Epithelial cell of proximal tubule (primary cell): ENCODE measurements around the gene CCR1. TPM values are rescaled to one million over a fixed set of nuclear protein-coding genes. Genes with fewer than 3 reads are reported as not detected.

Experiments
- DNase-seq: peaks from one replicate; pipeline ENCODE4 v3.0.0-alpha.2; 2011; ENCODE audit warnings: low read depth
- H3K4me3 ChIP-seq: 2 replicates; pipeline ENCODE4 v1.5.1; 2011; ENCODE audit warnings: low read depth, mild to moderate bottlenecking, low read length
- CTCF ChIP-seq: conservative IDR thresholded peaks from 2 replicates; pipeline ENCODE4 v1.5.1; 2012; ENCODE audit warnings: low read depth, mild to moderate bottlenecking, low read length
- total RNA-seq: library from RNA; depleted of rRNA; stranded (reverse); fragments of >200 nt; gene quantifications from 2 replicates; pipeline ENCODE4 v1.2.3, GENCODE V29; 2015

Gene CCR1
- total RNA-seq = not detected in 2 replicates

DNA sequence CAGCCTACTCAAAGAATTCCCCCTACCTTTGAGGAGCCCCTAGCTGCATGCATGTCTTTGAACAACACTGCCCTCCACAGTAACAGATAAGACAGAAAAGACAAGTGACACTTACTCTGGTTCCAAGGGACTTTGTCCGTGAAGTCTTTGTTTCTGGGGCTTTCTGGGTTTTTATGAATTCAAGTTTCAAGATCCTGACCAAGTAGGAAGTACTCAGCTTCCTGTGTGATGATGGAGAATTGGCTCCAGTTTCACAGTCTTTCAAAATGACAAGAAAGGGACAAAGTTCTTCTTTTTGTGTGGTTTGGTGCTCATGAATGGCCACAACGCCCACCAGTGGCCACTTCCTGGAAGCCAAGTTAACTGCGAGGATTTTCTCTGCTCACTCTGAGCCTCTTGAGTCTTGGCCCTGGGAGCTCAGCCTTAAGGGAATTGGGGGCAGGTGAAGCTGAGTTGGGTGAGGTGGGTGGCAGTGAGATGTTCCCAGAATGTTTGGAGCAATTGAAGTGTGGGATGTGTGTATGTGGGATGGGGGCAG is at the start of gene CCR1:
Gene CCR1 (minus strand): TSS at position 147 of the 538 bp plus-strand sequence. CDS start 4,000 bp downstream, outside the sequence.
- DNase-seq = no peak
- no peak within 1 kb of the TSS for H3K4me3 ChIP-seq
- TF ChIP-seq CTCF = peak; percentile 94

GRCh38 chr3:46252980-46253379 is 44.9 kb upstream of the CCR1 start:
- no peak for DNase-seq
- no peak overlapping the region for H3K4me3 ChIP-seq
- no peak for TF ChIP-seq CTCF

- no peak for TF ChIP-seq CTCF
- H3K4me3 ChIP-seq = no peak overlapping the region
- DNase-seq = no peak
These were observed 37.0 kb upstream of the CCR1 start for GRCh38 chr3:46245146-46245545.

DNA sequence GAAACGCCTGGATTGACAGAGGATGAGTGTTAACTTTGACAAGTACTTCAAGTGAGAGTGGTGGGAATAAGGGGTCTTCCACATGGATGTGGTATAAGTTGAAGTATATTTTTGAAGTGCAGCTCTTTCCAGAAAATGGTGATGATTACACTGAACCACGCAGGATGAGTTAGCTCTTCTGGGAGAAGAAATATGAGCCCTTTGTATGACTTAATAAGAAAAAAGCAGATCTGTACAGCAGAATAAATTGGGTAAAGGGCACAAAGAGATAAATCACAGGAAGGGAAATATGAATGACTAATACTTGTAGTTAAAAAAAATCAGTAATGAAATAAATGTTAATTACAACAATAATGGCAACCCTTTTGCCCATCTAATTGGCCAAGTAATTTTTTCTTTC is 35.4 kb upstream of the CCR1 start:
- TF ChIP-seq CTCF = no peak
- no peak for DNase-seq
- H3K4me3 ChIP-seq = no peak overlapping the region

DNA sequence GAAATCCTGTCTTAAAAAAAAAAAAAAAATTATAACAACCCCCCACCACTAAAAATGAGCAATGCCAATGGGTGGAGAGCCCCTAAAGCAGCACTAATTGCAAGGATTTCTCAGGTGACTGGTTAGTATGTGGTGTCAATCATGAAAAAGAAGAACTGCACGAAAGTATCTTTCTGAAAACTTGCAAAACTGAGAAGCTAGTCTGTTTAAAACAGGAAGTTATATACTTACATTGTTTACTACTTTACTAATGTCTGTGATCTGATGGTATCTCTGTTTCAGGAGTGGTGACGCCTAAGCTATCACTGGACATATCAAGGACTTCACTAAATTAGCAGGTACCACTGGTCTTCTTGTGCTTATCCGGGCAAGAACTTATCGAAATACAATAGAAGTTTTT is 34.0 kb upstream of the CCR1 start, which contains the start of gene CCR3:
Gene CCR3 (plus strand): TSS at position 341 of the 400 bp plus-strand sequence. CDS start 22,699 bp downstream, outside the sequence.
- no peak within 1 kb of the TSS for H3K4me3 ChIP-seq
- DNase-seq = no peak
- no peak for TF ChIP-seq CTCF

DNA sequence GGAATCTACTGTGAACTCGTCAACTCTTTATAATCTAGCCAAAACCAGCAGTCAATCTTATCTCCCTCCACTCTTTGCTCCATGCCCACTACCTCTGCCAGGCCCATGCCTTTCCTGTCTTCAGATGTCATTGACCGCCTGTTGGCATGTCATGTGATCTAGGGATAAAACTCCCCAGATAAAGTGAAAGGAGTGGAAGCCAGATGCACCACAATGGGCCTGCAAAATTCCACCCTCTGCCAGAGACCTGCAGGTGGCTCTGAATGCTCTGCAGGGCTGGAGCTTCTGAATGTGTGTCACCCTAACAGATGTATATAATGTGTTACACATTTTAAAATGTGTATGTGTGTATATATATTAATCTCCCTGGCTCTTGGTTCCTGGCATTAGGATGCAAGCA is 31.8 kb upstream of the CCR1 start:
- H3K4me3 ChIP-seq = no peak overlapping the region
- no peak for DNase-seq
- no peak for TF ChIP-seq CTCF

- H3K4me3 ChIP-seq = no peak overlapping the region
- TF ChIP-seq CTCF = no peak
- no peak for DNase-seq
These were observed 31.3 kb upstream of the CCR1 start for GRCh38 chr3:46239301-46239938.
